NCI-H226 (cell line): ENCODE measurements around the gene TRMU.
"Not testable (repeated sequence)": the region's sequence is repeated elsewhere in the genome, so short reads cannot be mapped to it uniquely, and the experiment has no call there.

Source experiments
- DNase-seq: peaks from one replicate; pipeline ENCODE4 v3.0.0-alpha.2; 2015

TRMU gene

GRCh38 chr22:46300491-46300890, 35.0 kb upstream of the TRMU start:
- DNase-seq = no peak

- DNase-seq = no peak
Measured at GRCh38 chr22:46303347-46303965, 32.1 kb upstream of the TRMU start.

GRCh38 chr22:46308283-46308988, 27.1 kb upstream of the TRMU start:
- no peak for DNase-seq

- no peak for DNase-seq
Measured at GRCh38 chr22:46309526-46310085, 25.9 kb upstream of the TRMU start.

GRCh38 chr22:46312056-46312455, 23.5 kb upstream of the TRMU start:
- DNase-seq = no peak

GRCh38 chr22:46312848-46313247, 22.7 kb upstream of the TRMU start:
- not testable (repeated sequence) for DNase-seq

- no peak for DNase-seq
Measured at GRCh38 chr22:46315976-46316375, 19.5 kb upstream of the TRMU start.

GRCh38 chr22:46317646-46318045, 17.9 kb upstream of the TRMU start:
- no peak for DNase-seq

- DNase-seq = no peak
Measured at GRCh38 chr22:46318576-46318975, 16.9 kb upstream of the TRMU start.

GRCh38 chr22:46319319-46319718, 16.2 kb upstream of the TRMU start:
- DNase-seq = no peak

- no peak for DNase-seq
Measured at GRCh38 chr22:46320166-46320710, 15.3 kb upstream of the TRMU start.

- no peak for DNase-seq
Measured at GRCh38 chr22:46320716-46321386, 14.7 kb upstream of the TRMU start.

GRCh38 chr22:46322711-46323110, 12.8 kb upstream of the TRMU start:
- DNase-seq = no peak

GRCh38 chr22:46323162-46323561, 12.4 kb upstream of the TRMU start:
- no peak for DNase-seq

GRCh38 chr22:46326066-46326680, 9.3 kb upstream of the TRMU start:
- DNase-seq = no peak

- no peak for DNase-seq
Measured at GRCh38 chr22:46327691-46328465, 7.6 kb upstream of the TRMU start.

GRCh38 chr22:46328797-46329196, 6.7 kb upstream of the TRMU start:
- no peak for DNase-seq

GRCh38 chr22:46329616-46330015, 5.9 kb upstream of the TRMU start:
- no peak for DNase-seq

- no peak for DNase-seq
Measured at GRCh38 chr22:46330426-46330825, 5.1 kb upstream of the TRMU start.

- no peak for DNase-seq
Measured at GRCh38 chr22:46331496-46331895, 4.0 kb upstream of the TRMU start.

GRCh38 chr22:46336119-46337078, 885 bp downstream of the TRMU start:
- no peak for DNase-seq
